Measurements from ENCODE around the gene LRRTM2. TPM values are rescaled to one million over a fixed set of nuclear protein-coding genes. Genes with fewer than 3 reads are reported as not detected.
"Not testable (repeated sequence)": the region's sequence is repeated elsewhere in the genome, so short reads cannot be mapped to it uniquely, and the experiment has no call there.

Gene LRRTM2
- under 1 TPM; 0.52 to 0.66 TPM for total RNA-seq

GRCh38 chr5:138874771-138875551, at the start of gene LRRTM2:
LRRTM2 (minus strand) TSS chr5:138875335; CDS start chr5:138874911, 424 bp downstream.
- H3K27ac ChIP-seq: no peak within 1 kb of the TSS
- DNase-seq: no peak
- H3K9me3 ChIP-seq: no peaks in the 10 kb centered on the region
- no peak within 1 kb of the TSS for H3K4me3 ChIP-seq
- intact Hi-C loops (cut with DNase I): no loop called here
- ATAC-seq: no peak
- peaks cover 25% of the 10 kb centered on the region for H3K4me1 ChIP-seq
- no peak for TF ChIP-seq POLR2A (IDR thresholded peaks at IDR 0.05)
- TF ChIP-seq CTCF (IDR thresholded peaks at IDR 0.05): no peak
- no peaks in the 10 kb centered on the region for H3K27me3 ChIP-seq
- WGBS, 2 donors: 84 to 87% methylated on average over 18 of the region's 18 CpGs
- H3K36me3 ChIP-seq (replicated peaks in 1 of 2; ENCODE audit: insufficient read depth in 1 of 2, low read depth in 2 of 2): no peaks in the 10 kb centered on the region

- TF ChIP-seq CTCF (IDR thresholded peaks at IDR 0.05) (no peak), POLR2A (IDR thresholded peaks at IDR 0.05) (no peak)
- Histone ChIP-seq H3K27me3 (no peaks in the 10 kb centered on the region), H3K9me3 (no peaks in the 10 kb centered on the region), H3K4me1 (peaks cover 10% of the 10 kb centered on the region), H3K36me3 (replicated peaks in 1 of 2; ENCODE audit: insufficient read depth in 1 of 2, low read depth in 2 of 2) (peaks cover 6 to 11% of the 10 kb centered on the region in 2 donors), H3K27ac (no peak overlapping the region), H3K4me3 (no peak overlapping the region)
- intact Hi-C loops (cut with DNase I): no loop called here
- DNase-seq: no peak
- ATAC-seq: no peak
- 90 to 100% methylated on average over 2 of the region's 2 CpGs for WGBS, 2 donors
Measured at GRCh38 chr5:138922494-138922893, 47.4 kb upstream of the LRRTM2 start.

GRCh38 chr5:138921362-138921761, 46.2 kb upstream of the LRRTM2 start:
- intact Hi-C loops (cut with DNase I); ATAC-seq: not testable (repeated sequence)
- H3K36me3 ChIP-seq (replicated peaks in 1 of 2; ENCODE audit: insufficient read depth in 1 of 2, low read depth in 2 of 2): peaks cover 6 to 11% of the 10 kb centered on the region in 2 donors

GRCh38 chr5:138920181-138920580, 45.0 kb upstream of the LRRTM2 start:
- TF ChIP-seq CTCF (IDR thresholded peaks at IDR 0.05) (no peak), POLR2A (IDR thresholded peaks at IDR 0.05) (no peak)
- H3K27ac ChIP-seq: no peak overlapping the region
- ATAC-seq (no peak), DNase-seq (no peak)
- no peaks in the 10 kb centered on the region for H3K27me3 ChIP-seq
- H3K9me3 ChIP-seq: no peaks in the 10 kb centered on the region
- intact Hi-C loops (cut with DNase I): no loop called here
- H3K36me3 ChIP-seq (replicated peaks in 1 of 2; ENCODE audit: insufficient read depth in 1 of 2, low read depth in 2 of 2): peaks cover 0 to 2% of the 10 kb centered on the region in 2 donors
- H3K4me3 ChIP-seq: no peak overlapping the region
- WGBS, 2 donors: 89 to 94% methylated on average over 7 to 8 of the region's 8 CpGs
- peaks cover 4% of the 10 kb centered on the region for H3K4me1 ChIP-seq

More at GRCh38 chr5:138921362-138921761, 46.2 kb upstream of the LRRTM2 start:
- H3K4me1 ChIP-seq, H3K9me3 ChIP-seq, H3K27me3 ChIP-seq, H3K4me3 ChIP-seq, H3K27ac ChIP-seq, DNase-seq: not testable (repeated sequence)
- 82 to 92% methylated on average over 2 of the region's 2 CpGs for WGBS, 2 donors

GRCh38 chr5:138918686-138919085, 43.6 kb upstream of the LRRTM2 start:
- ATAC-seq: no peak
- WGBS, 2 donors: 80 to 87% methylated on average over 4 of the region's 4 CpGs

More at GRCh38 chr5:138918686-138919085, 43.6 kb upstream of the LRRTM2 start:
- no peak for TF ChIP-seq CTCF (IDR thresholded peaks at IDR 0.05)
- TF ChIP-seq POLR2A (IDR thresholded peaks at IDR 0.05): no peak
- Histone ChIP-seq H3K9me3 (no peaks in the 10 kb centered on the region), H3K27me3 (no peaks in the 10 kb centered on the region), H3K4me1 (peaks cover 4% of the 10 kb centered on the region), H3K4me3 (no peak overlapping the region), H3K36me3 (replicated peaks in 1 of 2; ENCODE audit: insufficient read depth in 1 of 2, low read depth in 2 of 2) (no peaks in the 10 kb centered on the region), H3K27ac (no peak overlapping the region)
- DNase-seq: no peak
- intact Hi-C loops (cut with DNase I): no loop called here

All from body of pancreas (tissue), 4 donors.